G401 (cell line): ENCODE measurements around the gene APEX1. TPM values are rescaled to one million over a fixed set of nuclear protein-coding genes. Genes with fewer than 3 reads are reported as not detected.
"Not testable (repeated sequence)": the region's sequence is repeated elsewhere in the genome, so short reads cannot be mapped to it uniquely, and the experiment has no call there.

Source experiments
- DNase-seq: peaks from one replicate; pipeline ENCODE4 v3.0.0-alpha.2; 2015; ENCODE audit warnings: low spot score
- in situ Hi-C: cut with HindIII; loops from 2 replicates; pipeline ENCODE4 v1.10.0; 2016; ENCODE audit warnings: low sequenced_read_pairs, mixed read lengths
- total RNA-seq: library from RNA; depleted of rRNA; stranded (reverse); fragments of >200 nt; shearing (Covaris generic); gene quantifications from 2 replicates; pipeline ENCODE4 v1.2.3, GENCODE V29; 2014; rRNA removed

Gene APEX1
- total RNA-seq, 1 experiment from 2014 or later: 289 TPM

GRCh38 chr14:20499881-20500280 lies 44.9 kb downstream of the APEX1 start:
- in situ Hi-C loops: no loop called here
- no peak for DNase-seq

- DNase-seq: no peak
- in situ Hi-C loops: no loop called here
These were observed 46.3 kb downstream of the APEX1 start for GRCh38 chr14:20501346-20501745.

GRCh38 chr14:20503898-20504297 lies 48.9 kb downstream of the APEX1 start:
- in situ Hi-C loops: no loop called here
- DNase-seq: no peak

GRCh38 chr14:20506276-20506675 lies 51.2 kb downstream of the APEX1 start:
- in situ Hi-C loops, DNase-seq: not testable (repeated sequence)

- DNase-seq, in situ Hi-C loops: not testable (repeated sequence)
These were observed 51.7 kb downstream of the APEX1 start for GRCh38 chr14:20506752-20507151.

Other genes starting within 250 kb of the APEX1 start
- gene OR11H6, start 231.5 kb upstream of the APEX1 start, total RNA-seq: not detected in 2 replicates
- gene OR11H7, start 226.2 kb upstream of the APEX1 start, total RNA-seq: not detected in 2 replicates
- gene OR11H4, start 215.9 kb upstream of the APEX1 start, total RNA-seq: not detected in 2 replicates
- 17.0 and 27.0 TPM in 2 replicates for gene TTC5, start 149.3 kb upstream of the APEX1 start, total RNA-seq
- 122 and 178 TPM in 2 replicates for gene CCNB1IP1, start 121.9 kb upstream of the APEX1 start, total RNA-seq
- gene PARP2, start 111.6 kb upstream of the APEX1 start, total RNA-seq: 12.9 and 17.7 TPM in 2 replicates
- 3.8 and 9.3 TPM in 2 replicates for gene TEP1, start 41.7 kb upstream of the APEX1 start, total RNA-seq
- not detected in 2 replicates for gene KLHL33, start 19.1 kb upstream of the APEX1 start, total RNA-seq
- 46.3 and 60.7 TPM in 2 replicates for gene OSGEP, start 414 bp upstream of the APEX1 start, total RNA-seq
- gene PIP4P1, start 6.2 kb downstream of the APEX1 start, total RNA-seq: 37.8 and 40.4 TPM in 2 replicates
- gene PNP, start 14.2 kb downstream of the APEX1 start, total RNA-seq: 131 and 135 TPM in 2 replicates
- gene RNASE10, start 50.3 kb downstream of the APEX1 start, total RNA-seq: not detected in 2 replicates
- gene RNASE9, start 105.8 kb downstream of the APEX1 start, total RNA-seq: not detected in 2 replicates
- gene RNASE11, start 132.8 kb downstream of the APEX1 start, total RNA-seq: not detected in 2 replicates
- gene RNASE12, start 136.2 kb downstream of the APEX1 start, total RNA-seq: not detected in 2 replicates
- not detected in 2 replicates for gene OR6S1, start 186.5 kb downstream of the APEX1 start, total RNA-seq
- gene RNASE4, start 229.3 kb downstream of the APEX1 start, total RNA-seq: 2.2 and 3.2 TPM in 2 replicates
- gene ANG, start 233.5 kb downstream of the APEX1 start, total RNA-seq: 3.4 and 7.1 TPM in 2 replicates